HPDE6-E6E7 (cell line): ENCODE data around the gene IL24.
A peak's percentile ranks its signal among the peaks of the same experiment; 100 is the strongest.

Experiments used
- DNase-seq: peaks from one replicate; pipeline ENCODE4 v3.0.0; 2011; ENCODE audit warnings: missing footprints; ENCODE audit errors: extremely low spot score

Gene IL24

DNA sequence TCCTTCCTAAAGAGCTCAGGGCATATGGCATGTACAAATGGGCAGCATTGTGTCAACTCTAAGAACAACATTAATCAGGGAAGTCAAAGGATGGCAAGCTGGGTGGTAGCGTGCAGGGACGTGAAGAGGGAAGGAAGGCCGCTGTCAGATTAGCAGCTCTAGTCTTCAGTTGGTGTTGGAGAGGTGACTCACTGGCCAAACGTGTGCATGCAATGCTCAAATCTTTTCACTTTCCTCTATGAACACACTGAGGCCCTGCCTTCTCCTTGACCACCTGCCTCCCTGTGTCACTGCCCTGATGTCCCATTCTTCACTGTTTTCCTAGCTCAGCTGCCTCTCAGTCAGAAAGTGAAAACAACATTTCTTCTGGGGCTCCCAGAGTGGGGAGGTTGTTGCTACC is 54.9 kb downstream of the IL24 start:
- peak; percentile 62 for DNase-seq

DNA sequence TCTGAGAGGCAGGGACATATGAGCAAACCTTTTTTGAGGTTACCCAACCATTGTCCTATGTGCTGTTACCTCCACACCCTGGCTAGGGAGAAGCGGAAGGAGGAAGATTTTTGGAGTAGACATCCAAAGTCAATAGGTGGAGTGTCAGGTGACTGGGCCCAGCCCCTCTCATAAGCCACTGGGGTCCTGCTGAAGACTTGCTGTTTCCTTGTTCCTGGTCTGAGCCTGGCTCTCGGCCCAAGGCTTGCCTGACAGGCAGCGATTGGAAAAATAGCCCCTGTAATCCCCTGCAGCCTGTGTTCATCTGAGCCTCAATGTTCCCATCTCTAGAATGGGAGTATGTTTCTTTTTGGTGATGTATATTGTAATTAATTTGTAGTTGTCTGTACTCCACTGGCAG is 55.9 kb downstream of the IL24 start:
- no peak for DNase-seq

DNA sequence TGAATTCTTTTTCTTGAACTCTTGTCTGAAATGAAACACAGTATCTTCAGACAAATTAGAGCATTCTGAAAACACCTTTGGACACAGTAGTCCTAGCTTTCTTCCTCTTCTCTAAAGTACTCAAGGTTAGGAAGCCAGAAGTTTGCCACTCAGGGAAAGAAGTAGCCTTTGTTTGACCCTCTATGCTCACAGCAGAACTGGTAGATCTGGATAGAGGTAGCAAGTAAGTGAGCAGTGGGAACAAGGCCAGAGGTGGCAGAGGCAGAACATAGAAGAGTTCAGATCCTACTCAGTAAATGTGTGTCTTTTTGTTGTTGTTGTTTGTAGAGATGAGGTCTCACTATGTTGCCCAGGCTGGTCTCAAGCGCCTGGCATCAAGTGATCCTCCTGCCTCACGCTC is 56.4 kb downstream of the IL24 start:
- no peak for DNase-seq
